GM19467 (cell line): Measurements from ENCODE around the gene CXCL6.

ENCODE experiments used
- ATAC-seq: cut with Tn5 transposase; IDR thresholded peaks from one replicate; pipeline ENCODE4 v1.9.1; 2021; ENCODE audit warnings: mild to moderate bottlenecking, moderate library complexity; ENCODE audit not compliant: unreplicated experiment

The CXCL6 gene

DNA sequence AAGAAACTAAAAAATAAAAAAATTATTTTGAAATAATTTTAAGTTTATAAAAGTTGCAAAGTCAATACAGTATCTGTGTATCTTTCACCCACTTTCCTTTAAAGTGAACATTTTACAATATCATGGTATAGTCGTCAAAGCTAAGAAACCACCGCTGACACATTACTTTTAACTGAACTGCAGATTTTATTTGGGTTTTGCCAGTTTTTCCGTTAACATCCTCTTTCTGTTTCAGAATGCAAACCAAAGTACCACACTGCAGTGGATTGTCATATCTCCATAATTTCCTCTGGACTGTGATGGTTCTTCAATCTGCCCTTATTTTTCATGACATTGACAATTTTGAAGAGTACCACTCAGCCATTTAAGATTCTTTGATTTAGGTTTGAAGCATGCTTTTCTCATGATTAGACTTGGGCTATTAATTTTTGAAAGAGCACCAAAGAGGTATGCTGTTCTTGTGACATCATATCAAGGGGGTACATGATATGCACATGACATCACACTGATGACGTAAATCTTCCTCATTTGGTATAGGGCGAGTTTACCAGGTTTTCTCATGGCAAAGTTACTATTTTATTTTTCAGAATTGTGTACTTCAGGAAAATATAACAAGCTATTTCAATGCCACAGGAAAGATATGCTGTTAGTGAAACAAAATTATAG lies 29.1 kb downstream of the CXCL6 start:
- no peak for ATAC-seq

DNA sequence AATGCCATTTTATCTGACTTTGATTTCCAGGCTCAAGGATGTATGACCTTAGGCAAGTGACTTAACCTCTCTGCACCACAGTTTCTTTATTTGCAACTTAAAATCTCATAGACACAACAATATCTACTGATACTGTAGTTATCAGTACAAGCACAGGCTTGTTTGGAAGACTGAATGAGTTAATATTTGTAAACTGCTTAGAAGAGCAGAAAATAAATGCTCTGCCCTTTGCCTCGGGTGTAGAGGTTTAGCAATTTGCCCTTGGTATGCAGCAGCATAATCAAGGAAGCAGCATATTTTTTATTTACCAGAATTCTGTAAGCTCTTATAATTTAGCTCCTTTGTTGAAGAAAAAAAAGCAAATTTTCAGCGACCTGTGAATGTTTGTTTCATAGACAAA lies 29.8 kb downstream of the CXCL6 start:
- no peak for ATAC-seq

DNA sequence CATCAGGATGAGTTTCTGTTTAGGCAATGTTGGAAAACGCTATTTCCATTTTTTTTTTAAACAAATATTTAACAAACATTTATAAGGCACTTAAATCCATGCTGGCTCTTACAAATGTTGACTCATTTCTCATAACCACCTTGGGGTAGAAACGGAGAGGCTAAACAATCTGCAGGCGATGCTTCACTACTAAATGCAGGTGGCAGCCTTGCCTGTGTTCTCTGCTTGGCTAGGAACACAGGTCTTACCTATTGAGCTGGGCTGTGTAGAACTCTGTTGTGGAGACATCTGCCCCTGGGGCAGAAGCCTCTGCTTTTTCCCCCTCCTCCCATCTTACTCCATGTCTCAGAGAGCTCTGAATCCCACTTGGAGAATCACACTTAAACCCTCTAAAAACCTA lies 31.3 kb downstream of the CXCL6 start:
- no peak for ATAC-seq

DNA sequence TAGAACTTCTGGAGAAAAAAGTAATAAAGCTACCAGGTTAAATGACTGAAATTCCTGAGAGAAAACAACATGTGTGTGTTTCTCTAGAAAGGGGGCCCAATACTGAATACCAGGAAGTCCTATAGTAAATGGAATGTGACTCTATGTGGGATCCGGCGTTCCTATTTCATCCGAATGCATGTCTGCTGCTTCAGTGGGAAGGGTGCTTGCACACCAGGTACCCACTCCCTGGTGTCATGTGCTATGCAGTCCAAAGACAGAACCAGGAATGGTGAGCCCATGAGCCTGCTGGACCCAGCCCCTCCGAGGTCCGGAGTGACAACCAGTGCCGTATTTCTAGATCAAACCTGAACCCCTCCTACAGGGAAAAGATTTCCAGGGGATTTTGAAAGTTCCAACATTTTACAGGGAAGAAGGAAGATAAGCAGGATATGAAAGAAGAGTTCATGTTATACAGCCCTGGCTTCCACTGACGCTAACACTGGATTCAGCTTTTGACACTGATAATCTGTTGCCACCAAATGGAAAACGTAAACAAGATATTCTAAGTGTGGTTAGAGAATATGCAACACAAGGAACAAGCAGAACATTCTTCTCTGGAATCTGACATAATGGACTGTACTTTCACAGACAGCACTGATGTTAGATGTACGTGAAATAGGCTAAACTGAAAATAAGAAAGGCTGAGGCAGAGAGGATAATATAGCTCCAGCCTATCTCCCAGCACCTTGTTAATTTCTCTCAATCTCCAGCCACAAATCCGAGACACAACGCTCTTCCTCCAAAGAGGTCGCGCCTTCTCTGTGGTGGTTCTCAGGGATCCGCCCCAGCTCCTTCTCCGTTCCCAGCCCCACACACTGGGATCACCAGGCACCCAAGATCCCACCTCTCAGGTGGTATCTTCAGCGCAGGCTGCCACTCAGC lies 32.0 kb downstream of the CXCL6 start:
- no peak for ATAC-seq

DNA sequence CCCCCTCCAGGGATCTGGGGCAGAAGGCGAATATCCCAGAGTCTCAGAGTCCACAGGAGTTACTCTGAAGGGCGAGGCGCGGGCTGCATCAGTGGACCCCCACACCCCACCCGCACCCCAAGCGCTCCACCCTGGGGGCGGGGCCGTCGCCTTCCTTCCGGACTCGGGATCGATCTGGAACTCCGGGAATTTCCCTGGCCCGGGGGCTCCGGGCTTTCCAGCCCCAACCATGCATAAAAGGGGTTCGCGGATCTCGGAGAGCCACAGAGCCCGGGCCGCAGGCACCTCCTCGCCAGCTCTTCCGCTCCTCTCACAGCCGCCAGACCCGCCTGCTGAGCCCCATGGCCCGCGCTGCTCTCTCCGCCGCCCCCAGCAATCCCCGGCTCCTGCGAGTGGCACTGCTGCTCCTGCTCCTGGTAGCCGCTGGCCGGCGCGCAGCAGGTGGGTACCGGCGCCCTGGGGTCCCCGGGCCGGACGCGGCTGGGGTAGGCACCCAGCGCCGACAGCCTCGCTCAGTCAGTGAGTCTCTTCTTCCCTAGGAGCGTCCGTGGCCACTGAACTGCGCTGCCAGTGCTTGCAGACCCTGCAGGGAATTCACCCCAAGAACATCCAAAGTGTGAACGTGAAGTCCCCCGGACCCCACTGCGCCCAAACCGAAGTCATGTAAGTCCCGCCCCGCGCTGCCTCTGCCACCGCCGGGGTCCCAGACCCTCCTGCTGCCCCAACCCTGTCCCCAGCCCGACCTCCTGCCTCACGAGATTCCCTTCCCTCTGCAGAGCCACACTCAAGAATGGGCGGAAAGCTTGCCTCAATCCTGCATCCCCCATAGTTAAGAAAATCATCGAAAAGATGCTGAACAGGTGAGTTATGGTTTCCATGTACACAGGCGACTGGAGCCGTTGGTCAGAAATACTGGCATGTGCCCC lies 32.9 kb downstream of the CXCL6 start, which contains the start of gene CXCL1:
Gene CXCL1, plus strand, starts transcription at position 264 of the 926 bp plus-strand sequence. Its CDS starts 78 bp downstream, at position 342.
- ATAC-seq, result no peak

DNA sequence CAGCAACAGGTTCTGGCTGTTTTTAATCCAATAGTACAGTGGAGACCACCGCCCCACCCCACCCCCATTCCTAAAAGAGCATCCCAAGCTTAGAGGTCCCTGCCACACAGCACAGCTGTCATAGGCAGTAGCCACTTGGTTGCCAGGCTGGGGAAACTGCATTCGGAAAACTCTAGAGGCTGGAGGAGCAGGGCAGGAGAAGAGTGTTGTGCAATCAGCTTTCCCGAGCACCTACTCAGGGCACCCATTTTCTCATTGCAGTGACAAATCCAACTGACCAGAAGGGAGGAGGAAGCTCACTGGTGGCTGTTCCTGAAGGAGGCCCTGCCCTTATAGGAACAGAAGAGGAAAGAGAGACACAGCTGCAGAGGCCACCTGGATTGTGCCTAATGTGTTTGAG lies 33.8 kb downstream of the CXCL6 start:
- ATAC-seq, result no peak

DNA sequence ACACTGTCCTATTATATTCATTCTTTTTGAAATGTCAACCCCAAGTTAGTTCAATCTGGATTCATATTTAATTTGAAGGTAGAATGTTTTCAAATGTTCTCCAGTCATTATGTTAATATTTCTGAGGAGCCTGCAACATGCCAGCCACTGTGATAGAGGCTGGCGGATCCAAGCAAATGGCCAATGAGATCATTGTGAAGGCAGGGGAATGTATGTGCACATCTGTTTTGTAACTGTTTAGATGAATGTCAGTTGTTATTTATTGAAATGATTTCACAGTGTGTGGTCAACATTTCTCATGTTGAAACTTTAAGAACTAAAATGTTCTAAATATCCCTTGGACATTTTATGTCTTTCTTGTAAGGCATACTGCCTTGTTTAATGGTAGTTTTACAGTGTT lies 34.3 kb downstream of the CXCL6 start:
- ATAC-seq, result no peak

DNA sequence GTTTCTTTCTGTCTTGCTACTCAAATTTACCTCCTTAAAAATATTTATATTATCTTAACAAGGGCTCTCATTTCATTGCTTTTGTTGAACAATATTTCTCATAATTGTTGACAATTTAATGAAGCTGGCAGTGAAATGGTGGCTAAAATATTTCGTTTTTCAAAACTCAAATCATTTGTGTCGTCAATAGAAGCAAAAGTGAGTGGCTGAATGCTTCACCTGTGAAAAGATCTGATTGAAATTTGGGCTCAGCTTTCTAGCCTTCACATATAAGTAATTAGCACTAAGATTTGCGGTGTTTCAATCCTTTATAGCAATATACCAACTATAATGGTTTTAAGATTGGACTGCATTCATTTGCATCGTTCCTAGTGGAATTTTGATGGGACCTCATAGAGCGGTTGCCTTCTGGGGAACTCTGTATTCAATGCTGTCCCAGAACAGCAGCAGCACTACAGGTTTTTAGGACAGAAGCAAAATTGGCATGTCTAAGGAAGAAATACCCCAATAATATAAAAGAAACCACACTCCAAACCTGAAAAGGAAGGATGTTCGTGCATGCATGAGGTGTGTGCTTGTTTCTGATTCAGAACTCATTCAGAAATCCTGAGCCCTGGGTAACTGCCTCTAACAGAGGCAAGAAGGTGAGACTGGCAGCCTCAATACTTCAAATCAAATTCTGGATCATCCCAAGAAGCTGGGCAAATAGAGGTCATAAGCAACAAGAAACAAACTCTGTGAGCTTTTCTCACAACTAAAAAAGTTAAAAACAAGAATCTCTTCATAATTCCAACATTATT lies 35.2 kb downstream of the CXCL6 start:
- no peak for ATAC-seq

DNA sequence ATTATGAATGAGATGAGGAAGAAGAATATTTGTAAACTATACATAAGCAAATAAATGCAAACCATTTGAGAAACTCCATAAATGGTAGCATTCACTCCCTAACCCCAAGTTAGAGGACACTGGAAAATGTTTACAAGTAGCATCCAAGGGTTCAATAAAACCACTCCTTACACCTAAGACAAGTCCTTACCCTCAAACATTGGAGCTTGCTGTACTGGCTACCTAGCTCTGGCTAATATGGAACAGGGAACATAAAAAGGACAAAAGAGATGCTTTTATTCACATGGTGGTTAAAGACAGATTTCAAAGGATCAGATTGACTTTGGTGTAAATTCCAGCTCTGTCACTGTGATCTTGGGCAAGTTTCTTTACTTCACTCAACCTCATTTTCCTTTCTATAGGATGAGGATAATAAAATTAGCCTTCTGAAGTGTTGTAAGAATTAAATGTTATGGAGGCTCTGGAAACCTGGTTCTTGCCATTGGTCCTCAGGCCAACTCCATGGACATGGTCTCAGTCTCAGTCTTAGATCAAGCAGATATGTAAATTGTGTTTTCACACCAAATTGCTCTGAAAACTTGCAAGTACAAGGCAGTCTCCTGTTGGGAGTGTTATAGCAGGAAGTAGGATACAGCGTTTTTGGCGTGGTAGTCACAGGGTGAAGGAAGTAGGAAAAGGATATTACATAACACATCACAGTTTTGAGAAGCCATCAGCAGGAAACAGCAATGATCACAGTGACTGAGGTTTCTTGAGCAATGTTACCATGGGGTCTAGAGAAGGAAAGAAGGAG lies 36.0 kb downstream of the CXCL6 start:
- no peak for ATAC-seq

DNA sequence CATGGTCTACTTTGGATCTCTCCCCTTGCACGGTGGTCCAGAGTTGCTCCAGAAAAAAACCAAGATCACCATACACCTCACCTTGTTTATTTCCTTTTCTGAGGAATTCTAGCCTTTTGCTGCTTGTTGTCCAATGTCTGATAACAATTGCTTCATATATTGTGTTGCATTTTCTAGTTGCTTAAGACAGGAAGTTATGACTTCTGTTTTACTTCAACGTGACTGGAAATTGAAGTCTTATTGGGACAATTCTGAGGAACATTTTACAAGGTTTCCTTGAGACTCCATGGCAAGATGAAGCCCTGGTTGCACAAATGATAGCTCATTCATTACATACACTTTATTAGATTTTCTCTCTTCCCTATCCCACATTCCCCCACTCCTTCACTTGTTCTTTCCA lies 37.9 kb downstream of the CXCL6 start:
- no peak for ATAC-seq

DNA sequence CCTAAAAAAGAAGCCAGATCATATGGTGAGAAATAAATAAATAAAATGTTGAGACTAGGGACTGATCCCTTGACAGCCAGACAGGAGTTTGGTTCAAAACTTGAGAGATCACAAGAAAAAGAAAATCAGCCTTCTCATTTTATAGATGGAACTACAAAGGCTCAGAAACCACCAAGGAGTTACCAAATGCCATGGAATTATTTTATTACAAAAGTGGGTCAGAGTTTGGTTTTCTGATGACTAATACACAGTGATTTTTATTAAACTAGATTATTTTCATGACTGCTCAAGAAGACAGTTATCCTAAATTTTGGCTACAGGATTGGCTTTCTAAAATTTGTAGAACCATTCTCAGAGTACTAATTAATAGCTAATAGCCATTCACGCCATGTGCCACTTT lies 38.9 kb downstream of the CXCL6 start:
- ATAC-seq, result no peak

DNA sequence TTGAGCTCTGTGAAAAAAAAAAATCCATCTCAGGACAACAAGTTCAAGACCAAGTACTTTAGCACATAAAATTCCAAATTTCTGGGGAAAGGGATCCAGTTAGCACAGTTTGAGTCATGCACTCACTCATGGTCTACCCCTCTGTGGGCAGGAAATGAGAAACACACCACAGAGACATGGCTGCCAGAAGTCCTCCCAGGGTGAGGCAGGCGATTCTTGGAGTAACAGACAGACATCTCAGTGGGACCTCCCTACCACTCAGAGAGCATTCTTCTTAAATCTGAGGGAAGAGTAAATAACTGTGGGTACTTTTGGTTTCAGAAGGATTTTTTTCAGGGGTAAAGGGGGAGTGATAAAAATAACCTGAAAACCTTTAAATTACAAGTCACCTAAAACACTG lies 46.8 kb downstream of the CXCL6 start:
- no peak for ATAC-seq

DNA sequence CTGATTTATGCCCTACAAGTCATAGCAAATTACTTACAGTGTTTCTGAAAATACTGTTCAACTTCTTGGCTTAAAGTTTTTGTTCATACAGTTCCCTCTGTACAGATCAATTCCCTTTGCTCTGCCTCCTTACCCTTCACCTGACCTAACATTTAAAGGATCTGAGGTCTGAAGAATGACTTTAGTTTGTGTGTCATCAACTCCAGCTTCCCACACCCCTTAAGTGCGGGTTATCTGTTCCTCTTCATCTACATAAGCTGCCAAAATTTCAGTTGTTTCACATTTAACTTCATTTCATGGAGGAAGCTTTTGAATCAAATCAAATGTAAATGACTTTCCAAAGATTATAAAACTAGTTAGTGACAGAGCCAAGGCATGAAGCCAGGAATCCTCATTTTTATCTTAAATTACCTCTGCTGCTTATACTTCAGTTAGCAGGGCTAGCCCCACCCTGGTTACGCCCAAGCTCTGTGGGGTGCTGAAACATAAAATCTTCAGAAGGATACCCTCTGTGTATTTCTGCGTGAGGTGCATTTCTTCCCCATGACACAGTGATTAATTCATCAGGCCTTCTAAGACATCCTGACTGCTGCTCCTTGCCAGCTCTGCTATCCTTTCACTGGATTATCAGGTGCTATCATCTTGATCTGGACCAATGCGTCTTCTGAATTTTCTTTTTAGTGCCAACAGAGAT lies 49.2 kb downstream of the CXCL6 start:
- ATAC-seq, result no peak
